RCC 7860 (cell line): Measurements from ENCODE around the gene DUSP22.

Experiments used
- DNase-seq: peaks from one replicate; pipeline ENCODE4 v3.0.0-alpha.2; 2015; ENCODE audit warnings: low spot score
- FAIRE-seq: peaks from 2 replicates; lab custom pipeline; 2012; peaks lifted over from hg19 to GRCh38; lab: Jason Lieb, UNC

DUSP22 gene

GRCh38 chr6:308768-309167 lies 16.5 kb downstream of the DUSP22 start:
- FAIRE-seq (no peak), DNase-seq (no peak)

- DNase-seq, result no peak
- no peak for FAIRE-seq
Measured at GRCh38 chr6:309947-310346, 17.7 kb downstream of the DUSP22 start.

GRCh38 chr6:310671-311070 lies 18.4 kb downstream of the DUSP22 start:
- DNase-seq (no peak), FAIRE-seq (no peak)

DNA sequence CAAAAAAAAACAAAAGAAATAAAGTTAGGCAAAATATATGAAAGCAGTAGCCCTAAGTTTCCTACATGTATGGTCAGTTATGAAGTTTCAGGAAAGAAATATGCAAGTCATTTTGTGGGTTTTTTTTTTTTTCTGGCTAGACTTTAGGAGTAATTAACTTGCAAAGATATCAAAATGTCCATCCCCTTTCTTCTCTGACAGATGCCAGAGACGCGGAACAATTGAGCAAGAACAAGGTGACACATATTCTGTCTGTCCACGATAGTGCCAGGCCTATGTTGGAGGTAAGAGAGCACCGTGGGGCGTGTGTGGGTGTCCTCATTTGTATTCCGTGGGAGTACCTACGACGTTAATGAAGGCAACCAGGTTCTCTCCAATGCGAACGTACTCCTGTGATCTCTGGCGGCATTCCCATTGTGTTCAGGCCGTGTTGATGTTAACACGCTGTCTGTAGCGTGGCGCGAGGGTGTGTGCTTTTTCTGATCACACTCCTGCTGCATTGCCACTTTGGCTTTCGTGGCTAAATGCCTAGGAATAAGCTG lies 19.5 kb downstream of the DUSP22 start:
- FAIRE-seq, result no peak
- DNase-seq, result no peak

DNA sequence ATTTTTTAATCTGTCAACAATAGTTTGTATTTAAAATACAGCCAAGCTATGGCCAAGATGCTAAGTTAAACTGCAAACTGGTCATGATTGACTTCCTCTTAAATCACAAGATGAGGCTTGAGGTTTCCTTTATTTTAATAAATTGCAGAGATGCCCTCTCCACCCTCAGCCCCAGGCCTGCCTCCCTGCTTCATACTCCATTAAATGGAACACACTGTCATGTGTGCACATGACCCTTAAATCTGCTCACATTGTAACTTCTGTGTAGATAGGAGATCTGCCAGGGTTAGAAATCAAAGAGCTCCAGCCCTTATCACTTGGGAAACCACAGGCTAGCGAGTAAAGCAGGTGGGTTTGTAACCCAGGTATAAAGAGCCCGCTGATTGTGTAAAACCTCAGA lies 20.8 kb downstream of the DUSP22 start:
- FAIRE-seq (no peak), DNase-seq (no peak)

GRCh38 chr6:313917-314316 lies 21.6 kb downstream of the DUSP22 start:
- DNase-seq (no peak), FAIRE-seq (no peak)

DNA sequence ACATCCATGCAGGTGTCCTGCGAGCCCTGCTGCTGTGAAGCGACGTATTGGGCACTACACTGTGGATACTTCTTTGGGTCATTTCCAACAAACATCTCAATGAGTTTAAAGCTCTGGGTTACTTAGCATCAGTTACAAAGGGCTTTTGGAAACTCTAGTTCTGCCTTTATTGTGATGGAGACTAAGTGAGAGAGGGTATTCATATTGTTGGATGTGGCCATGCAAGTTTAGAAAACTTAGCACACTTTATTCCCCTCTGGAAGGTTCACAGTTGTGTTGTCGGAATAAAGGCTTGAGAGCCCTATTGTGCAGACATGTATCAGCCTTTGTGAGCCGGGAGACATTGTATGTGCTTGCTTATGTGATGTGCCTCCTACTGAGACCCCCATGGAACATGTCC lies 22.1 kb downstream of the DUSP22 start:
- no peak for FAIRE-seq
- DNase-seq, result no peak

DNA sequence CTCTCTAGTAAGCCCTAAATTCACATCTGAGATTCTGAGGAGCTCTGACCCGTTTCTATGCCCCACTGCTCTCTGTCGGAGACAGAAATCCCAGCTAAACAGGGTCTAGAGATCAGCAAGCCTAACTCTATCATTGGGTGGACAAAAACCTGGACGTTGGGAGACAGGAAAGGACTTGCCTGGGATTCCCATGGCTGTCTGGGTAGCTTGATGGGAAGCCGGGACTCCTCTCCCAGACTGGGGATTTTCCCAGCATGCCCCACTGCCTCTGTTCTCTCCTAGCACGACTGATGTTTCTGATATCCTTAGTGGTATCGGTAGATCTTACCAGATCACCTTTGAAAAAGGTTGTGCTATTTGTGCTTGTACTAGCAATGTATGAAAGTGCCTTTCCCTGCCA lies 22.9 kb downstream of the DUSP22 start:
- DNase-seq (no peak), FAIRE-seq (no peak)

DNA sequence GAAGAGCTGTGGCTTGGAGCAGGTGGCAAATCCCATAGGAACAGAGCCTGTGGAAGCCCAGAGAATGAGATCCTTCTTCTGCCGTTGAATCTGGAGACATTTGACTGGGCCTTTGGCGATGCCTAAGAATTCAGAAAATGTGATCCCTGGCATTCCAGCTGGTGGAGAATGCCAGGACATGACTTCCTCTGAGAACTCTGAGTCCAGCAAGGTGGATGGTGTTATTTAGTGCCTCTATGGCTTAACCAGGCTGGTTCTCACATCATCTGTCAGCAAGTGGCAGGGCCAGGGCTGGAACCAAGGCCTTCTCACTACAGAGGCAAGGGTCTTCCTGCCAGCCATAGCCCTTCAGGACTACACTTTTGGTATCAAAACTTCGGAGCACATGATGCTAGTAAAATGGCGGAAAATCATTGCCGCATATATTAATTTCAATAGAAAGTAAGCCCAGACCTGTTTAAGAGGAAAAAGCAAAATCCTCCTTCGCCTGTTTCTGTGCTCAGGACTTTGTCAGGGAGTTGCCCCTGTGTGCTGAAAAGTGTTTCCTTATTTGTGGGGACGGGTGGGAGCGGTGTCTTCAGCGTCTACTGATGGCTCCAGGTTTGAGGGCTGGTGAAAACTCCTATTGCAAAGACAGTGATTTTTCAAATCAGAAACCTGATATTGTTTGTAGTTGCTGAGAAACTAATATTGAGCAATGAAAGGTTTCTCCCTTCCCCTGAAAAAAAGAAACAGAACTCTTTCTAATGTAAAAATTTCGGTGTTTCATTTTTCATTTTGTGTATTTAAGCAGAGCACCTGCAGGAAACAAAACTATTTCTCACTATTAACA lies 23.9 kb downstream of the DUSP22 start:
- no peak for FAIRE-seq
- DNase-seq, result no peak

DNA sequence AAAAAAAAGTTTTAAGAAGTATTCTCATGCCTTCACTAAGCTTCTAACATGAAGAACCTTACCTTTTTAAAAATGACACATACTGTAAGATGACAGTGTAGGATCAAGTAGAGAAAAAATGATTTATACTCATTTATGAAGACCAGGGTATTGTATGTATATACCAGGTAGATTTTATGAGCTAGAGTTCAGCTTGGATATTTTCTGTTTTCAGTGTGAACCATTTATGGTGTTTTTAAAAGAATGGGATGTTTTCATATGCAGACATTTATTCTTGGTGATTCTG lies 24.4 kb downstream of the DUSP22 start:
- DNase-seq, result no peak
- FAIRE-seq, result no peak

- FAIRE-seq, result no peak
- DNase-seq, result no peak
Measured at GRCh38 chr6:317060-317447, 24.8 kb downstream of the DUSP22 start.

- no peak for FAIRE-seq
- DNase-seq, result no peak
Measured at GRCh38 chr6:317448-318144, 25.3 kb downstream of the DUSP22 start.

DNA sequence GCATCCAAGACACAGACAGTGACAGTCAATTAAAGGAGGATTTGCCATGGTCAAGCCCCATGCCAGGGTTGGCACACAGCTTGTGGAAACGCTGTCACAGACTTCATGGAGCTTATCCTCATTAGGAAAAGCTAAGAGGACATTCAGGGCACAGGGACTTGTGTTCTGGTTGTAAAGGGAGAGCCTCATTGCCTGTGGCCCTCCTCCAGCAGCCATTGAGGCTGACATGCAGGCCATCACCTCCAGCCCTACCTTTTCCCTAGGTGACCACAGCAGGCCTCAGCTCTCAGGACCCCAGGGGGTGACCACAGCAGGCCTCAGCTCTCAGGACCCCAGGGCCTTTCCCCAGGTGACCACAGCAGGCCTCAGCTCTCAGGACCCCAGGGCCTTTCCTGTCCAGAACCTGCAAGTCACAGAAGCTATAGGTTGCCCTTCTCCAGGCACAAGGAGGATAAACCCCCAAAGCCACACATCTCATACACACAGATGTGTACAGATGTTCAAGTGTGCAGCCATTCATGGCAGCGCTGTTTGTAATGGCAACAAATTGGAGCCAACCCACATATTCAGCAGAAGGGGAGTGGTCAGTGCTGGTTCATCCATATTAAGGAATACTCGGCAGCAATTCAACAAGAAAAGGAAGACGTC lies 26.1 kb downstream of the DUSP22 start:
- FAIRE-seq, result no peak
- DNase-seq, result no peak

- no peak for FAIRE-seq
- no peak for DNase-seq
Measured at GRCh38 chr6:319177-320131, 27.2 kb downstream of the DUSP22 start.

DNA sequence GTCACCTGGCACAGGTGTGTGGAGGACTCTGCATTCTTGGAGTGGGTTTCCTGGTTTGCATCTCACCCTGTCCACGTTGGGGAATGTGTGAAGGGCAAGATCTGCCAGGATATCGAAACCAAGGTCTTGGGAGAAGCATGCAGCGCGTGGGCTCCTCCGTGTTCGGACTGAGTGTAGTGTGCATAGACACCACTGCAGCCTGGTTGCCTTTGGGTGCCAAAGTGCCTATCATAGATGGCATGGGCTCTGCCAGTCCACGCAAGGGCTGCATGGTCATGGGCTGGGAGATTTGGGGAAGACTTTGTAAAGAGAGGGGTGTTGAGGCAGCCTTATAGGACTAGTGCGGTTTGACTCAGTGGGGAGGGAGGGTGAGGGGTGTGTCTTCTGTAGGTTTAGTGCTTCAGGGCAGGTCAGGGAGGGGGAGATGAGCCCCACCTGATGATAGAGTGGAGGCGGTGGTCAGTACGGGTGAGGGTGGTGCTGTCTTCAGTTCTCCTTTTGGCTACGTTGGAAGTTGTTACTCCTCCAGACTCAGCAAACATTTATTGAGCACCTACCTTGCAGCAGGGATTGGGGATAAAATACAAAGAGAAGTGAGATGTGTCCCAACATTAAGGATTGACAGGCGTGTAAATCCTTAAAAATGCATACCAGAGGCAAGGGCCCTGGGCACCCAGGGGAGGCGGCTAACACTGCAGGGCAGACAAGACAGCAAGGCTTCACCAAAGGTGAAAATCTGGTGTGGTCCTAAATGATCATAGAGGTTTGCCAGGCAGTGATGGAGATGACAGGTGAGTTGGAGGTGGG lies 28.3 kb downstream of the DUSP22 start:
- FAIRE-seq, result no peak
- no peak for DNase-seq

GRCh38 chr6:321158-321438 lies 28.8 kb downstream of the DUSP22 start:
- no peak for DNase-seq
- no peak for FAIRE-seq

DNA sequence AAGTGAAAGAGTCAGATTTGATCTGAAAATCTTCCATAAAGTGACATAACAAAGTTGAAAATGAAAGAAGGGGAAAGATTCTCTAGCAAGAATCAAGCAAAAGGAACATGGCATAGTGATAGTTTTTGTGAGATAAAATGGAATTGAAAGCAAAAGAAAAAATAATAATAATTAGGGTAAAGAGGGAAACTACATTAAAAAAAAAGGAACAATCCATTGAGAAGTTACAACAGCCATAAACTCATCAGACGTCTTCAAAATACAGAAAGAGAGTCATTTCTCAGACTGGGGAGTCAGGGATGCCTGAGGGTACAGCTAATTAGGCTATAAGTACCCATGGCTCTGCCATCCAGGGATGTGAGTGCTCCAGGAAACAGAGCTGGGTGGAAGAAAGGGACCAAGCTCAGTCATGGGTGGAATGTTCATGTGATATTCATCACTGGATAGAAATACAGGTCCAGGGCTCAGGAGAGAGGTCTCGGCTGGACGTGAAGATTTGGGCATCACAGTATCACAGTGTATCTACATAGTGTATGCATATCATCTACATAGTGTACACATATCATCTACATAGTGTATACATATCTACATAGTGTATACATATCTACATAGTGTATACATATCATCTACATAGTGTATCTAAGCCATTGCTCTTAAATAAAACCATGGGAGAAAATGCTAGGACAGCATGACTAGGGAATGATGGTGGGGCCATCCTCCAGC lies 29.4 kb downstream of the DUSP22 start:
- DNase-seq, result no peak
- no peak for FAIRE-seq

DNA sequence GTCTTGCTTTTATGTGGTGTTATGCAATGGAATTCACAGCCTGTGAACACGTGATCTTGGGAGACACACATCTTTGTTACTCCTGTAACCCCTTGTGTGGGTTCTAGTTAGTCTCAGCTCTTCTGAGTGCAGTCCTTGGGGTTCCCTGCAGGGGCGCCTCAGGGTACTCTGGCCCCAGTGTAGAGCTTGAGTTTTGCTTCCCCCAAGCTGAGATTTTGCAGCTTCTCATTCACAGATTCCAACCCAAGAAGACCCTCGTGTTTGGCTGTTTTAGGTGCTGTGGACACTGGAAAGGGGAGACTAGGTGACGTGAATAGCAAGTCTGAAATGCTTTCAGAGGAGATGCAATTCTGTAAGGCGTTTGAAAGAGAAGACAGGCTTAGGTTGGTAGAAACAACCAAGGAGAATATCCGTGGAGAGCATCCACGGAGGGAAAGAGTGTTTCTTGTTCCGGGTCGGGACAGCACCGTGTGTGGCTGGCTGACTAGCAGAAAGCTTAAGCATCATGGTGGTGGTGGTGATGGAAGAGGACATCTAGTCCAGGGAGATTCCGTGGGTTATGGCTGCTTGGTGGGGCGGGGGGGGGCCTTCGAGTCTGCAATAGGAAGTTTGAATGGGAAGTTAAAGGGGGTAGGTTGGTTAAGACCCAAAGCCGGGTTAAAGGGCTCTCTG lies 30.1 kb downstream of the DUSP22 start:
- no peak for DNase-seq
- no peak for FAIRE-seq
